ENCODE measurements around the gene RAB3C. TPM values are rescaled to one million over a fixed set of nuclear protein-coding genes. Genes with fewer than 3 reads are reported as not detected.

The RAB3C gene
- polyA plus RNA-seq, 1 experiment, result not detected

DNA sequence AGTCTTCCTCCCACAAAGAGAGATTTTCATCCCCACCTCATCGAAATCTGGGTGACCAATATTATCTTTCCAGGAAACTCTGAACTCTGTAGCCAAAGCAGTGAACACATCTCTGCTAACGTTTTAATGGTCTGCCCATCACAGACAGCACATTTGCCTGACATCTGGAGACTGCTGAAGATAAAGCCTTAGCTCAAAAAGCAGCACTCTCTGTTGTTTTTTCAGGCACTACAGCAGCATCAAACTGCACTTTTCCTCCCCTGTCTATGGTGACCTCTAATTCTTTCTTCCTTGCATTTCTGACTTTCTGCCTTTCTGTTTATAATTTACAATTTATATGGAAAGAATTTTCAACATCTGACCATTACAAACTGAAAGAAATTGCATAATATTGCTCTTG lies 66.8 kb downstream of the RAB3C start:
- CTCF ChIA-PET, result interaction anchor here (0.7 kb wide), 1 partner anchor 17 kb away, joined by 3 read pairs; no protein-coding TSS in a partner anchor
- Histone ChIP-seq H3K36me3 (ENCODE audit: control insufficient read depth, insufficient read depth, low read length) (no peaks in the 10 kb centered on the region), H3K27me3 (ENCODE audit: control insufficient read depth, insufficient read depth, low read length) (no peaks in the 10 kb centered on the region), H3K4me3 (ENCODE audit: low read depth, low read length) (no peak overlapping the region)
- TF ChIP-seq, protein P1, sequence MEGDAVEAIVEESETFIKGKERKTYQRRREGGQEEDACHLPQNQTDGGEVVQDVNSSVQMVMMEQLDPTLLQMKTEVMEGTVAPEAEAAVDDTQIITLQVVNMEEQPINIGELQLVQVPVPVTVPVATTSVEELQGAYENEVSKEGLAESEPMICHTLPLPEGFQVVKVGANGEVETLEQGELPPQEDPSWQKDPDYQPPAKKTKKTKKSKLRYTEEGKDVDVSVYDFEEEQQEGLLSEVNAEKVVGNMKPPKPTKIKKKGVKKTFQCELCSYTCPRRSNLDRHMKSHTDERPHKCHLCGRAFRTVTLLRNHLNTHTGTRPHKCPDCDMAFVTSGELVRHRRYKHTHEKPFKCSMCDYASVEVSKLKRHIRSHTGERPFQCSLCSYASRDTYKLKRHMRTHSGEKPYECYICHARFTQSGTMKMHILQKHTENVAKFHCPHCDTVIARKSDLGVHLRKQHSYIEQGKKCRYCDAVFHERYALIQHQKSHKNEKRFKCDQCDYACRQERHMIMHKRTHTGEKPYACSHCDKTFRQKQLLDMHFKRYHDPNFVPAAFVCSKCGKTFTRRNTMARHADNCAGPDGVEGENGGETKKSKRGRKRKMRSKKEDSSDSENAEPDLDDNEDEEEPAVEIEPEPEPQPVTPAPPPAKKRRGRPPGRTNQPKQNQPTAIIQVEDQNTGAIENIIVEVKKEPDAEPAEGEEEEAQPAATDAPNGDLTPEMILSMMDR (IDR thresholded peaks at IDR 0.05; ENCODE audit: insufficient read depth, low read depth, low read length), result no peak
- POLR2A ChIA-PET, result no interaction called here
- no peak for DNase-seq (ENCODE audit: low read depth)

GRCh38 chr5:58653521-58653920 lies 70.6 kb downstream of the RAB3C start:
- DNase-seq (ENCODE audit: low read depth), result no peak
- TF ChIP-seq, protein P1 (IDR thresholded peaks at IDR 0.05; ENCODE audit: insufficient read depth, low read depth, low read length), result no peak
- Histone ChIP-seq H3K36me3 (ENCODE audit: control insufficient read depth, insufficient read depth, low read length) (no peaks in the 10 kb centered on the region), H3K4me3 (ENCODE audit: low read depth, low read length) (no peak overlapping the region), H3K27me3 (ENCODE audit: control insufficient read depth, insufficient read depth, low read length) (no peaks in the 10 kb centered on the region)
- POLR2A ChIA-PET, result no interaction called here
- CTCF ChIA-PET, result no interaction called here

DNA sequence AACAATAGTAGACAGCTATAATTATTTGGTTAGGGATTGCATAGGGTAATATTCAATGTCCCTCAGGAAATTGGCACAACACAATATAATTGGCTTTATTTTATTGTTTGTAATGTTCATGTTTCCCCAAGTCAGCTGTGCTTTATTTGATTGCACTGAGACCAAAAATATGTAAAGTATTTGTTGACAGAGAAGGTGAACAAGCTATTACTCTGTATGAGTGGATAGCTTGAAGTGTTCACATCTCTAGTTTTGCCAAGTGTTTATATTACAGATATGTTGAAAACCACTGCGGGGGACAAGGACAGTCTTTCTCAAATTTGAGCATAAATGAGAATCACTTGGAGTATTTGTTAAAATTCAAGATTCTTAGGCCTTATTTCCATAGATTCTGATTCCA lies 83.3 kb downstream of the RAB3C start:
- TF ChIP-seq, protein P1 (IDR thresholded peaks at IDR 0.05; ENCODE audit: insufficient read depth, low read depth, low read length), result no peak
- POLR2A ChIA-PET, result interaction anchor here (0.6 kb wide), 1 partner anchor 1073 kb away, joined by 8 read pairs; no protein-coding TSS in a partner anchor
- CTCF ChIA-PET, result interaction anchor here (1.1 kb wide), 1 partner anchor 16 kb away, joined by 3 read pairs; no protein-coding TSS in a partner anchor
- H3K36me3 ChIP-seq (ENCODE audit: control insufficient read depth, insufficient read depth, low read length), result no peaks in the 10 kb centered on the region
- H3K27me3 ChIP-seq (ENCODE audit: control insufficient read depth, insufficient read depth, low read length), result no peaks in the 10 kb centered on the region
- no peak overlapping the region for H3K4me3 ChIP-seq (ENCODE audit: low read depth, low read length)
- no peak for DNase-seq (ENCODE audit: low read depth)

DNA sequence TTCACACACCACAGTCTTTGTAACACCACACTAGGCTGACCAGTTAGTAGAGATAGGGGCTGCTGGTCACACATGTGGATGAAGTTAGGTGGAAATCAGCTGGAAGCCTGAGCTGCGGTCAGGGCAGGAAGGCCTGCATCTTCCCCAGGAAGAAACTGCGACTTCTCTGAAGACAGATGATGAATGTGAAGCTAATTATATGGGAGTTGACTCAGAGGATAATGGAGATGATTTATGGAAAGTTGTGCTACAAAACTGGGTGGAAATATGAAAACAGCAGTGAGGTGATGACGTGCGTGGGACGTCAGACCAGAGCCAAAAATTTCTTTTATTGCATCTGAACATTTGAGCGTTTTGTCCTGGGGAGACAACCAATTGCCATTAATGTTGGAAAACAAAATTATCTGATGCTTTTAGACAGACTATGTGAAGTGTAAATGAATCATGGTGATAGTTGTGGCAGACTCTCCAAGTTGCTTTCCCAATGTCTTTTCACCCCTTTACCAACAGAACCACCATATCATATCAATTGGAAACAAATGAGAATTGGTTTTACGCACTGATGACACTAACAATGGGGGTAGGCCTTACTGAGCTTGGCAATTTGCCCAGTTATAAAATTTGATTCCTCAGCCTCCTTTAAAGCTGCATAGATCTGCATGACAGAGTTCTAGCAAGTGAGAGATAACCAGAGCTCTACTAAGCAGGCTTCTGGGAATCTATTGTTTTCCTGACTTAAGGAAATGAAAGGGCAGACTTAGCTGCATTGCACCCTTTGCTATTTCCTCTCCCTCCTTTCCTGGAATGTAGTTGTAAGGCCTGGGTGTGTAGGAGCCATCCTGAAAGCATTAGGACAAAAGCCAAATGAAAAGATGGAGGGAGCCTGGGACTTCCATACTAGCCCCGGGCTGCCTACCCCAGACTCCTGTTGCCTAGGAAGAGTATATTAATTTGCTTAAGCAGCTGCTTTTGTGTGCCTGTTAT lies 84.0 kb downstream of the RAB3C start:
- H3K27me3 ChIP-seq (ENCODE audit: control insufficient read depth, insufficient read depth, low read length), result no peaks in the 10 kb centered on the region
- ChIA-PET POLR2A (interaction anchor here (0.6 kb wide), 1 partner anchor 1073 kb away, joined by 8 read pairs; no protein-coding TSS in a partner anchor), CTCF (interaction anchor here (0.6 to 1.1 kb wide), 2 partner anchors 17 to 20 kb away, joined by 3 read pairs; no protein-coding TSS in a partner anchor)
- no peaks in the 10 kb centered on the region for H3K36me3 ChIP-seq (ENCODE audit: control insufficient read depth, insufficient read depth, low read length)
- DNase-seq (ENCODE audit: low read depth), result no peak
- TF ChIP-seq, protein P1 (IDR thresholded peaks at IDR 0.05; ENCODE audit: insufficient read depth, low read depth, low read length), result no peak
- H3K4me3 ChIP-seq (ENCODE audit: low read depth, low read length), result no peak overlapping the region

DNA sequence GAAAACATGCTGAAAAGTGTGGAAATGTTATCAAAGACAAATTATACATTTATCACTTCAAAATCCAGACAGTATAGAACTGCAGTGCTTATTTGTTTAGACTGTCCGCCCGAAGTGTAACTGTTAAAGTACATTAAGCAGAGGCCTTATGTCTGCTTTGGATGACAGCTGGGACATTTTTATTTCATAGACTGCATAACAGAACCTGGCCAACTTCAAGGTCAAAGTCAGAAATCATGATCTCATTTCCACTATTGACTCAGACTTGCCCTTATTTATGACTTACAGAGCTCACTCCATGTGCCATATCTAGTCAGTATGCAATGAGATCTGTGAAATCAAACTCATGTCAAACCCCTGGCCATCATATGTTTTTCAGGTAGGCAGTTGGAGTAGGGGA lies 87.7 kb downstream of the RAB3C start:
- TF ChIP-seq, protein P1 (IDR thresholded peaks at IDR 0.05; ENCODE audit: insufficient read depth, low read depth, low read length), result no peak
- H3K4me3 ChIP-seq (ENCODE audit: low read depth, low read length), result no peak overlapping the region
- no peak for DNase-seq (ENCODE audit: low read depth)
- ChIA-PET CTCF (no interaction called here), POLR2A (no interaction called here)
- no peaks in the 10 kb centered on the region for H3K36me3 ChIP-seq (ENCODE audit: control insufficient read depth, insufficient read depth, low read length)
- no peaks in the 10 kb centered on the region for H3K27me3 ChIP-seq (ENCODE audit: control insufficient read depth, insufficient read depth, low read length)
